Stomach (tissue), 4 donors: ENCODE results near the gene JDP2.

Source experiments
- CTCF ChIP-seq, 7 experiments: fragments of 450-650 bp in 4 of 7; fragments of 200-600 bp in 3 of 7; sonication (generic) in 3 of 7; IDR thresholded peaks; one replicate each; pipeline ENCODE4 v1.5.1; 2016 to 2019; ENCODE audit warnings: antibody characterized with exemption in 7 of 7, control low read depth in 2 of 7, mild to moderate bottlenecking in 1 of 7
- EP300 ChIP-seq: sonication (generic); formaldehyde crosslinking; IDR thresholded peaks from one replicate; pipeline ENCODE4 v1.6.1; 2017; ENCODE audit warnings: antibody characterized with exemption
- POLR2A ChIP-seq, 4 donors: fragments of 450-650 bp; IDR thresholded peaks; one replicate each; pipeline ENCODE4 v1.6.1; 2016; ENCODE audit warnings: antibody characterized with exemption in 4 of 4, control low read depth in 2 of 4, mild to moderate bottlenecking in 1 of 4, moderate library complexity in 1 of 4

- no peak for TF ChIP-seq EP300
- no peak for TF ChIP-seq POLR2A (IDR thresholded peaks at IDR 0.05)
- TF ChIP-seq CTCF (IDR thresholded peaks at IDR 0.05) = no peak
Observed at GRCh38 chr14:75476274-75476995, 48.6 kb downstream of the JDP2 start.
